HEK293T (cell line): ENCODE data around the gene IMPG1.

Experiments
- ARNT ChIP-seq: fragments of 450-650 bp; IDR thresholded peaks from 2 replicates; pipeline ENCODE4 v1.6.1; 2017; ENCODE audit warnings: mild to moderate bottlenecking
- ELF4 ChIP-seq: fragments of 450-650 bp; IDR thresholded peaks from 2 replicates; pipeline ENCODE4 v1.6.1; 2017; ENCODE audit warnings: antibody characterized with exemption
- FOXA1 ChIP-seq: fragments of 450-650 bp; IDR thresholded peaks from 2 replicates; pipeline ENCODE4 v1.6.1; 2016; ENCODE audit warnings: mild to moderate bottlenecking
- FOXK2 ChIP-seq: fragments of 450-650 bp; IDR thresholded peaks from 2 replicates; pipeline ENCODE4 v1.6.1; 2016; ENCODE audit warnings: mild to moderate bottlenecking
- FOXM1 ChIP-seq: fragments of 450-650 bp; IDR thresholded peaks from 2 replicates; pipeline ENCODE4 v1.6.1; 2017; ENCODE audit warnings: mild to moderate bottlenecking, borderline replicate concordance
- HDGF ChIP-seq: fragments of 450-650 bp; IDR thresholded peaks from 2 replicates; pipeline ENCODE4 v1.6.1; 2017; ENCODE audit warnings: antibody characterized with exemption, borderline replicate concordance
- L3MBTL2 ChIP-seq: fragments of 450-650 bp; conservative IDR thresholded peaks from 2 replicates; pipeline ENCODE4 v1.6.1; 2016; ENCODE audit warnings: mild to moderate bottlenecking
- NFRKB ChIP-seq: fragments of 450-650 bp; IDR thresholded peaks from 2 replicates; pipeline ENCODE4 v1.6.1; 2016; ENCODE audit warnings: mild to moderate bottlenecking, moderate library complexity
- PKNOX1 ChIP-seq: fragments of 450-650 bp; IDR thresholded peaks from 2 replicates; pipeline ENCODE4 v1.6.1; 2016
- SP1 ChIP-seq: fragments of 450-650 bp; IDR thresholded peaks from 2 replicates; pipeline ENCODE4 v1.6.1; 2017
- SUZ12 ChIP-seq: fragments of 450-650 bp; IDR thresholded peaks from 2 replicates; pipeline ENCODE4 v1.6.1; 2016; ENCODE audit warnings: mild to moderate bottlenecking
- TARDBP ChIP-seq: fragments of 450-650 bp; IDR thresholded peaks from 2 replicates; pipeline ENCODE4 v1.6.1; 2016

- no peak for TF ChIP-seq SUZ12
- no peak for TF ChIP-seq NFRKB
- no peak for TF ChIP-seq ARNT
- no peak for TF ChIP-seq SP1
- no peak for TF ChIP-seq HDGF
- TF ChIP-seq PKNOX1 = no peak
- no peak for TF ChIP-seq FOXK2
- no peak for TF ChIP-seq ELF4
- TF ChIP-seq TARDBP = no peak
- TF ChIP-seq FOXA1 = no peak
- no peak for TF ChIP-seq L3MBTL2
- TF ChIP-seq FOXM1 = no peak
These were observed 187.6 kb downstream of the IMPG1 start for GRCh38 chr6:75884822-75885221.
